HCT116 (cell line): Measurements from ENCODE around the gene DHRSX. TPM values are rescaled to one million over a fixed set of nuclear protein-coding genes. Genes with fewer than 3 reads are reported as not detected.
"Not testable (repeated sequence)": the region's sequence is repeated elsewhere in the genome, so short reads cannot be mapped to it uniquely, and the experiment has no call there.

Experiments used
- ATAC-seq: fragments of 200-7000 bp; cut with Tn5 transposase; 2 replicates; pipeline ENCODE4 v1.9.1; 2020; ENCODE audit warnings: mild to moderate bottlenecking, moderate library complexity
- BruUV-seq: library from RNA; stranded (reverse); fragments of 400-500 nt; replicated peaks from 2 replicates; lab custom pipeline; 2021; lab: Mats Ljungman, UMichigan
- CTCF ChIA-PET: fragments of 300-600 bp; sonication (Branson Sonifier 250); formaldehyde crosslinking; loops from one replicate; lab custom pipeline; 2021; ENCODE audit warnings: antibody characterized with exemption; lab: Charles Lee
- POLR2A ChIA-PET: fragments of 300-600, 350-600 bp; sonication (Branson Sonifier 250); formaldehyde crosslinking; loops from one replicate; lab custom pipeline; 2021; ENCODE audit warnings: antibody characterized with exemption; lab: Charles Lee
- RAD21 ChIA-PET, 2 experiments: fragments of 300-600 bp; sonication (Branson Sonifier 250); formaldehyde crosslinking; loops; one replicate each; lab custom pipeline; 2023; ENCODE audit warnings: low total read pairs in 2 of 2; ENCODE audit not compliant: uncharacterized antibody in 2 of 2, unreplicated experiment in 2 of 2, low non-redundant PET in 1 of 2; lab: Charles Lee
- DNase-seq: peaks from one replicate; pipeline ENCODE4 v3.0.0-alpha.2; 2010; ENCODE audit warnings: low read depth, low spot score
- H2AFZ ChIP-seq: fragments of 200-600 bp; shearing (Covaris generic), sonication (generic); 2 replicates; pipeline ENCODE4 v1.6.1; 2017; ENCODE audit warnings: low read depth, mixed run types, mixed read lengths, antibody characterized with exemption, low read length; ENCODE audit not compliant: poor library complexity, severe bottlenecking
- H3K27ac ChIP-seq: 2 replicates; pipeline ENCODE4 v1.5.1; 2012; ENCODE audit warnings: low read depth, low read length
- H3K27me3 ChIP-seq: fragments of 200-600 bp; sonication (generic); 2 replicates; pipeline ENCODE4 v1.6.1; 2016; ENCODE audit warnings: mixed run types, low read length, mixed read lengths; ENCODE audit not compliant: insufficient read depth
- H3K36me3 ChIP-seq, 2 experiments: fragments of 200-500 bp in 1 of 2; fragments of 200-600 bp in 1 of 2; sonication (Bioruptor generic) in 1 of 2; sonication (generic) in 1 of 2; 2 replicates each; pipeline versions ENCODE4 v1.5.1 to v1.6.1; 2014 to 2016; ENCODE audit warnings: low read length in 2 of 2, inconsistent platforms in 1 of 2, mixed read lengths in 1 of 2, mixed run types in 1 of 2; ENCODE audit not compliant: insufficient read depth in 2 of 2, control insufficient read depth in 1 of 2
- H3K4me1 ChIP-seq, 2 experiments: fragments of 200-600 bp in 1 of 2; sonication (generic) in 1 of 2; 2 replicates each; pipeline versions ENCODE4 v1.5.1 to v1.6.1; 2012 to 2017; ENCODE audit warnings: low read length in 2 of 2, inconsistent platforms in 1 of 2, mild to moderate bottlenecking in 1 of 2, mixed read lengths in 1 of 2, mixed run types in 1 of 2, moderate library complexity in 1 of 2; ENCODE audit not compliant: insufficient read depth in 2 of 2, control insufficient read depth in 1 of 2
- H3K4me2 ChIP-seq: fragments of 200-600 bp; sonication (generic); 2 replicates; pipeline ENCODE4 v1.6.1; 2017; ENCODE audit warnings: mixed run types, low read length, mixed read lengths
- H3K4me3 ChIP-seq, 2 experiments: fragments of 200-600 bp in 1 of 2; sonication (generic) in 1 of 2; replicated peaks in 1 of 2; 2 replicates each; pipeline ENCODE4 v1.5.1; 2011 to 2016; ENCODE audit warnings: low read length in 2 of 2, control low read depth in 1 of 2, low read depth in 1 of 2, mild to moderate bottlenecking in 1 of 2, mixed read lengths in 1 of 2, mixed run types in 1 of 2
- H3K79me2 ChIP-seq: fragments of 200-600 bp; sonication (generic); 2 replicates; pipeline ENCODE4 v1.6.1; 2017; ENCODE audit warnings: mild to moderate bottlenecking, mixed run types, low read length, moderate library complexity, mixed read lengths; ENCODE audit not compliant: insufficient read depth
- H3K9ac ChIP-seq: fragments of 200-600 bp; sonication (generic); 2 replicates; pipeline ENCODE4 v1.6.1; 2016; ENCODE audit warnings: low read length, mixed read lengths
- H3K9me2 ChIP-seq: fragments of 200-600 bp; sonication (generic), shearing (Covaris generic); 2 replicates; pipeline ENCODE4 v1.6.1; 2017; ENCODE audit warnings: mixed run types, mild to moderate bottlenecking, moderate library complexity; ENCODE audit not compliant: insufficient read depth
- H3K9me3 ChIP-seq, 2 experiments: fragments of 200-500 bp in 1 of 2; fragments of 200-600 bp in 1 of 2; sonication (Bioruptor generic) in 1 of 2; sonication (generic) in 1 of 2; 2 replicates each; pipeline ENCODE4 v1.6.1; 2014 to 2017; ENCODE audit warnings: low read length in 2 of 2, mixed read lengths in 2 of 2, inconsistent platforms in 1 of 2, low read depth in 1 of 2, mild to moderate bottlenecking in 1 of 2, mixed run types in 1 of 2, moderate library complexity in 1 of 2; ENCODE audit not compliant: control insufficient read depth in 1 of 2, insufficient read depth in 1 of 2
- H4K20me1 ChIP-seq: fragments of 200-600 bp; sonication (generic), shearing (Covaris generic); 2 replicates; pipeline ENCODE4 v1.6.1; 2017; ENCODE audit warnings: mixed run types, mild to moderate bottlenecking, moderate library complexity; ENCODE audit not compliant: insufficient read depth
- ELF1 ChIP-seq: IDR thresholded peaks from 2 replicates; pipeline ENCODE4 v1.6.1; 2012; ENCODE audit warnings: low read depth, borderline replicate concordance
- POLR2A ChIP-seq: IDR thresholded peaks from 2 replicates; pipeline ENCODE4 v1.7.0; 2011; ENCODE audit warnings: borderline replicate concordance; ENCODE audit not compliant: insufficient read depth, insufficient read length; ENCODE audit errors: extremely low read depth
- SIN3A ChIP-seq: IDR thresholded peaks from 2 replicates; pipeline ENCODE4 v1.6.1; 2012; ENCODE audit warnings: low read depth
- SRF ChIP-seq: IDR thresholded peaks from 2 replicates; pipeline ENCODE4 v1.6.1; 2012; ENCODE audit warnings: low read depth
- intact Hi-C: fragments of 100-400 bp; cut with micrococcal nuclease; formaldehyde crosslinking; loops from 2 replicates; pipeline ENCODE4 v1.10.0; 2022
- total RNA-seq: library from RNA; stranded (reverse); gene quantifications from one replicate; pipeline ENCODE4 v1.2.1, GENCODE V29; 2021; ENCODE audit not compliant: unreplicated experiment

The DHRSX gene
- total RNA-seq, 1 experiment from 2014 or later, result 11.9 TPM

DNA sequence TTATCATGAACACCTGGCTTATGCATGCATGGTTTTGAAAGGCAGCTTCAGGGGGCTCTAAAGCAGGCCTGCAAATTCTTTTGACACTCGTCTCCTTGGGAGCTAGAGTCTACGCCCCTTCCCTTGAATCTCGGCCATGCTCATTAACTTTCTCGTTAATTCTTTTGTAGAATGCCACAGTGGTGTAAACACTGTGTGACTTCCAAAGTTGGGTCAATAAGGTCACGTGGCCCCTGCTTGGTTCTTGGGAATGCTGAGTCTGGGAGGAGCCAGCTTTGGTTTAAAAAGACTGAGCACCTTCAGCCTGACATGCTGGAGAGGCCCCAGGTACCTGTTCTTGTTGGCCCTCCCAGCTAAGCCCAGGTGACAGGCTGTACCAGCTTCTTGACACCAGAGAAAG lies 228.4 kb downstream of the DHRSX start (continued):
- TF ChIP-seq POLR2A, result no peak
- no peak for TF ChIP-seq SIN3A
- no peak for TF ChIP-seq ELF1
- no peak for TF ChIP-seq SRF
- TF ChIP-seq, all 23 proteins: peak for 0

DNA sequence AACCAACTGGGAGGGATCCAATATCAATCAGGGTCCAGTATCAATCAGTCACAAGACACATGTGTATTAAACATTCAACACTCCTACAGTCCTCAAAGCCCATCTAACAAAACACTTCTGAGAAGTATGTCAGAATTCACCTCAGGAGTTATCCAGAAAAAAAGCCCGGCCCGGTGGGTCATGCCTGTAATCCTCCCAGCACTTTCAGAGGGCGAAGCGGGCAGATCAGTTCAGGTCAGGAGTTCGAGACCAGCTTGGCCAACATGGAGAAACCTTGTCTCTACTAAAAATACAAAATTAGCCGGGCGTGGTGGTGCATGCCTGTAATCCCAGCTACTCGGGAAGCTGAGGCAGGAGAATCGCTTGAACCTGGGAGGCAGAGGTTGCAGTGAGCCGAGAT lies 229.2 kb downstream of the DHRSX start:
- intact Hi-C loops, H2AFZ ChIP-seq, H3K9ac ChIP-seq, H3K79me2 ChIP-seq, POLR2A ChIA-PET, RAD21 ChIA-PET, BruUV-seq, H3K27me3 ChIP-seq, H4K20me1 ChIP-seq, H3K9me3 ChIP-seq, H3K27ac ChIP-seq, ATAC-seq, DNase-seq, H3K36me3 ChIP-seq, H3K4me2 ChIP-seq, H3K4me3 ChIP-seq, H3K9me2 ChIP-seq, H3K4me1 ChIP-seq, CTCF ChIA-PET: not testable (repeated sequence)

DNA sequence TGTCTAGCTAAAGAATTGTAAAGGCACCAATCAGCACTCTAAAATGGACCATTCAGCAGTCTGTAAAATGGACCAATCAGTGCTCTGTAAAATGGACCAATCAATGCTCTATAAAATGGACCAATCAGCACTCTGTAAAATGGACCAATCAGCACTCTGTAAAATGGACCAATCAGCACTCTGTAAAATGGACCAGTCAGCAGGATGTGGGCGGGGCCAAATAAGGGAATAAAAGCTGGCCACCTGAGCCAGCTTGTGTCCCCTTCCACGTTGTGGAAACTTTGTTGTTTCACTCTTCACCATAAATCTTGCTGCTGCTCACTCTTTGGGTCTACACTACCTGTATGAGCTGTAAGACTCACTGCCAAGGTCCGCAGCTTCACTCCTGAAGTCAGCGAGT lies 230.0 kb downstream of the DHRSX start:
- RAD21 ChIA-PET, result not testable (repeated sequence)

More for the DNA sequence above, 230.0 kb downstream of the DHRSX start:
- H3K4me3 ChIP-seq, H3K9me3 ChIP-seq, H3K27me3 ChIP-seq, H3K79me2 ChIP-seq, H3K9ac ChIP-seq, POLR2A ChIA-PET, BruUV-seq, H2AFZ ChIP-seq, ATAC-seq, intact Hi-C loops, H3K36me3 ChIP-seq, H3K27ac ChIP-seq, H3K4me1 ChIP-seq, DNase-seq, H3K9me2 ChIP-seq, CTCF ChIA-PET, H4K20me1 ChIP-seq, H3K4me2 ChIP-seq: not testable (repeated sequence)
